Heart left ventricle (tissue), 13 donors: ENCODE measurements around the gene RAB4B.
"Not testable (repeated sequence)": the region's sequence is repeated elsewhere in the genome, so short reads cannot be mapped to it uniquely, and the experiment has no call there.

Experiments used
- CTCF ChIP-seq, 12 donors: fragments of 200-600 bp; sonication (generic) in 4 of 12; IDR thresholded peaks; one replicate each; pipeline versions ENCODE4 v1.5.0 to v1.8.0; 2018 to 2022; ENCODE audit warnings: antibody characterized with exemption in 12 of 12, mild to moderate bottlenecking in 5 of 12
- POLR2A ChIP-seq, 2 donors: fragments of 450-650 bp; IDR thresholded peaks; one replicate each; pipeline ENCODE4 v1.6.1; 2017; ENCODE audit warnings: antibody characterized with exemption in 2 of 2, mild to moderate bottlenecking in 2 of 2, moderate library complexity in 2 of 2
- donor health status: ischemic (EF 13 %, LVEDD 7.1; RV severe dilation, severe dysfunction).
- donor health status: DM: no; HTN: yes; CAD: no.
- donor health status: DM: no; HTN: no; CAD: no.
- donor health status: ischemic (EF 25% LVEDD 6.9; RV normal size, moderate dysfunction).
- donor health status: ischemic (EF 25% LVEDD 5.7; RV mildly dilated, moderate dysfunction).
- donor health status: ischemic (EF 35%, LVEDD 5.7; RV mildly dilated, moderate dysfunction).
- donor health status: nonischemic (EF 11% LVEDD 7.7; RV severe dilation, severe dysfunction).
- donor health status: DM: yes; HTN: yes; CAD: no.
- donor health status: PGD.
- donor health status: ischemic (EF 29% LVEDD 5.4; RV normal size, mild dysfunction).
- donor health status: nonischemic (EF 23%, LVEDD 6.1; RV moderate dilation, normal function).

- not testable (repeated sequence) for TF ChIP-seq CTCF, POLR2A (IDR thresholded peaks at IDR 0.05)
Observed at GRCh38 chr19:40833728-40834533, 55.9 kb downstream of the RAB4B start.
